ENCODE measurements around the gene MACROD1.

Gene MACROD1

DNA sequence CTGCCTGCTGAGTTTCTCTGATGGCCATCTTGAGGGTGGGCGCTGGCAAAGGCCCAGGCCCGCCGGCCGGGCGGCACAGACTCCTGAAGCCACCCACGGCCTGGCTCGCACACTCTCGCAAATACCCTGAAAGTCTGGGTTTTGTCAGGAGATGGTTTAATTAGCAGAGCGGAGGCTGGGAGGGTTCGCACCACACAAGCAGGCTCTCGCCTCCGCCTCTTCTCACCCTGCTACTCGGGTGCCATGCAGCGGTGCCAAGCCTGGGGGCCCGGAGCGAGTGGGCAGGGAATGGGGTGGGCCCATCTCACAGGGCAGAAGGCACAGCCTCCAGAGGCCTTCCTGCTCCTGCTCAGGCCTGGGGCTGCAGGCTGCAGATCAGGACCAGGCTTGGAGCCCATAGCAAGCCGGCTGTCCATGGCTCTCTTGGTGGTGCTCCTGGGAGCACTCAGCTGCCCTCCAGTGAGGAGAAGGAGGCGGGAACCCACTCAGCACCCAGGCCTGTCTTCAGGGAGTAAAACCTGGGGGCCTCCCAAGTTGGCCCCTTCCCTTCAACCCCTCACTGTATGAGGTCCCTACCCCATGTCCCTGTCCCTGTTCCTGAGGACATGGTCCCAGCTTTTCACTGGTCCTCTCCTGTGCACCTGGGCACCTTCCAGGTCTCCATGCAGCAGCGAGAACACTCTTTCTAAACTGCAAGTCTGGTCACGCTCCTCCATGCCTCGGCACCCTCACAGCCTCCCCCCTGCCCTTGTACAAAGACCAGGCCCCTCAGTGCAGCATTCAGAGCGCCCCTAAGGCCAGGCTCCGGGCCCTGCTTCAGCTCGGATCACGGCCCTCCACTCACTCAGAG, 68.2 kb downstream of the MACROD1 start:
- no peak for FAIRE-seq
- no peak for DNase-seq (ENCODE audit: extremely low spot score, insufficient read length, low read depth)

- no peak for DNase-seq (ENCODE audit: extremely low spot score, insufficient read length, low read depth)
- FAIRE-seq: no peak
Measured at GRCh38 chr11:64096835-64097234, 69.1 kb downstream of the MACROD1 start.

DNA sequence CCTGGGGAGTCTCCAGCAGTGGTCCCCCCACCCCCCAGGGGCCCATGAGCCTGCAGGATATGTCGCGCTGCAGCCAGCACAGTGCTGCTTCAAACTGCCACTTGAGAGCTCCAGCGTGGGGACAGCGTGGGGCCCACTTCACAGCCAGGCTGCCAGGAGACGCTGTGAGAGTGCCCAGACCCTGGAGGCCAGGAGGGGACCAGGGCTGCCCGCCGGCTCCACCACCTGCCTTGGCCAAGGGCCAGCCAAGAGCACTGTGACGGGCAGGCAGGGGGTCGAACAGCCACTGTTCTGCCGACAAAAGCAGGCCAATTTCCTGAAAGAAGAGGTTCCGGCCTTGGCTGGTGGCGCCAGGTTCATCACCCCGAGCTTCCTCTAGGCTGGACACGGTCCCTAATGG, 70.0 kb downstream of the MACROD1 start:
- FAIRE-seq (no peak), DNase-seq (ENCODE audit: extremely low spot score, insufficient read length, low read depth) (no peak)

- DNase-seq (ENCODE audit: extremely low spot score, insufficient read length, low read depth) (no peak), FAIRE-seq (no peak)
Measured at GRCh38 chr11:64095273-64095817, 70.6 kb downstream of the MACROD1 start.

- DNase-seq (ENCODE audit: extremely low spot score, insufficient read length, low read depth) (no peak), FAIRE-seq (no peak)
Measured at GRCh38 chr11:64094463-64095260, 71.3 kb downstream of the MACROD1 start.

GRCh38 chr11:64093233-64094039, 72.5 kb downstream of the MACROD1 start:
- no peak for FAIRE-seq
- no peak for DNase-seq (ENCODE audit: extremely low spot score, insufficient read length, low read depth)

GRCh38 chr11:64092761-64093136, 73.2 kb downstream of the MACROD1 start:
- FAIRE-seq (no peak), DNase-seq (ENCODE audit: extremely low spot score, insufficient read length, low read depth) (no peak)

DNA sequence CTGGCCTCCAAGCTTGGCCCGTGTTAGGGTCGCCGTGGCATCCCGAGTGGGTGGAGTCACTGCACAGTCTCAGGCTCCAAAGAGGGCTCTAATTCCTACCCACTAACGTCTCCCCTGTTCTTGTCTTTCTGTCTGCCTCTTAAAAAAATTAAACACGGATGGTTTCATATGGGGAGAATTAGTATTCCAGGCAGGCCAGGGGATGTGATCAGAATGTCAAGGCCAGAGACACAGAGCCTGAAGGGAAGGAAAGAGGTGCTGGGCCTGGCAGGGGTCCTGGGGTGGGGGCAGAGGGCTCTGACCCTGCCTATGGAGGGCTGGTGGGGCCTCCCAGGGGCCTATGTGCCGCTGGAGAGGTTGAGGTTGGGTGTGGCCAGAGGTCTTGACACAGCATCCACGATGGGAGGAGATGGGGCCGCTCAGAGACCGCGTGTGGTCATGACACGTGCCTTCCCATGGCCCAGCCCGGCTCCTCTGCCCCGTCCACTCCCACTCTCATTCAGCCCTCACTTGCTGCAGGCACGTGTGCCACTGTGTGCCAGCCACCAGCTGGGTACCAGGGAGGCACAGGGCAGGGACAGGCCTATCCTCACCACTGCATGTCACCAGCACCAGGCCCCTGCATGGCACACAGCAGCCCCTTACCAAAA, 73.7 kb downstream of the MACROD1 start:
- no peak for FAIRE-seq
- DNase-seq (ENCODE audit: extremely low spot score, insufficient read length, low read depth): no peak

GRCh38 chr11:64090806-64091516, 75.0 kb downstream of the MACROD1 start:
- no peak for FAIRE-seq
- no peak for DNase-seq (ENCODE audit: extremely low spot score, insufficient read length, low read depth)

DNA sequence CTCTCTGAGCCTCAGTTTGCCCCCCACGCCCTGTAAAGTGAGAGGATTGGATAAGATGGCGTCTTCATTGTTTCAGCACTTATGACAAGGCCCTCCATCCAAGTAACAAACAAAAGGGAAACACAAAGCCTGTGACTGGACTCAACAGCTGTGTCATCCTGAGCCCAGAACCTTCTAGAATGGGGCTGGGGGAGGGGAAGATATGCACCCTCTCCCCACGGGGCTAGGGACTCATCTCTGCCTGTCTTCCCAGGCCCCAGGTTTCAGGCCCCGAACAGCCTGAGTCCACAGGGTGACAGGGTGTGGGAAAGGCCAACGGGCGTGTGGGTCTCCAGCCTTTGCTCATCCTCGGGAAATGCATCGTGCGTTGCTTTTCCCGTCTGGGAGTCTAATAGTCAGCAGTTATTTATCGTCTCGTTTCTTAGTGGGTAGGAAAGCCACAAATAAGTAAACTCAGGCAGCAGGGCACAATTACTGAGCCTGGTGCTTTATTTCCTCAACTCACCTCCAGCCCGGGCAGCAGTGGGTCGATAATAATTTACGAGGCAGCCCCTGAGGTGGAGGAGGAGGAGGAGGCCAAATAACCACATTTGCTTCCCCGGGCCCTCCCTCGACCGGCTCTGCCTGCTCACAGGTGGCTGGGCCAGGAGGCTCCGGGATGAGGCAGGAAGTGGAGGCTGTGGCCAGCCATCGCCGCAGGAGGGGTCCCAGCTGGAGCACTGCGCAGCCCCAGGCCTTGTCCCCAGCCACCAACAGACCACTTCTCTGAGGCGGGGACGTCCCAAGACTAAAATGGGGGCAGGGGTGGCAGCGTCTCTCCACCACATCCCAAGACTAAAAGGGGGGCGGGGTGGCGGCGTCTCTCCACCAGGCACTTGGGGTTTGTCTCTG, 75.8 kb downstream of the MACROD1 start:
- FAIRE-seq (no peak), DNase-seq (ENCODE audit: extremely low spot score, insufficient read length, low read depth) (no peak)

GRCh38 chr11:64089493-64089892, 76.4 kb downstream of the MACROD1 start:
- no peak for DNase-seq (ENCODE audit: extremely low spot score, insufficient read length, low read depth)
- FAIRE-seq: no peak

- DNase-seq (ENCODE audit: extremely low spot score, insufficient read length, low read depth): no peak
- no peak for FAIRE-seq
Measured at GRCh38 chr11:64089027-64089360, 76.9 kb downstream of the MACROD1 start.

DNA sequence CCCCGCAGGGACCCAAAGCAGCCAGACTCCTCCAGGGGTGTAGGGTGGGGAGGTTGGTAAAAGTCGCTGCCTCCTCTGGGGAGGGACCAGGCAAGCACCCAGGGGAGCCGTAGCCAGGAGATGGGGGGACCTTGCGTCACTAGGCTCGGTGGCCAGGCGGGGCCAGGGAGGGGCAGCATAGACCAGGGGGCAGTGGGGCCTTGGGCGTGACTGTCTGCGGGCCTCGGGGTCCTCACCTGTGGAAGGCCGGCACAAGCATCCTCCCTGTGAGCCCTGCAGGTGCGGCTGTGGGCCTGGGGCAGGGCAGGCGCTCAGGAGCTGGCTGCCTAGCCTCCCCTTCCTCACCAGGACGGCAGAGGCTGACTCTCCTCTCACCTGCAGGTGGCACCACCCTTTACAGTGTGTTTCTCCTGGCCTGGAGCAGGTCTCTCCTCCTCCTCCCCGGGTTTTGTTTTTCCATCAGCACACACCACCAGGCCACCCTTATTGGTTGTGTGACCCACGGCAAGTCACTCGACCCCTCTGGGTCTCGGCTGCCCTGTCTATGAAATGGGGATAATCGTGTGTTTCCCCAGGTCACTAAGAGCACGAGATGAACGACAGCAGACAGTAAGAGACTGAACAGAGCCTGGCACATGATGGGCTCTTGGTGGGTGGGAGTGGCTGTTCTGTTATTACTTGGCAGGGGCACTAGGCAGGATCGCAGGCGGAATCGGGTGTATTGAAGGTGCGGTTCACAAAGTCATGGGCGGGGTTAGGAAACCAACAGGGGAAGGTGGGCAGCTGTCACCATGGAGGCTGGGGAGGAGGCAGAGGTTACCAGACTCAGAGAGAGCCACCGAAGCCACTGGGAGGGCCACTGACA, 77.5 kb downstream of the MACROD1 start:
- DNase-seq (ENCODE audit: extremely low spot score, insufficient read length, low read depth): no peak
- FAIRE-seq: no peak

DNA sequence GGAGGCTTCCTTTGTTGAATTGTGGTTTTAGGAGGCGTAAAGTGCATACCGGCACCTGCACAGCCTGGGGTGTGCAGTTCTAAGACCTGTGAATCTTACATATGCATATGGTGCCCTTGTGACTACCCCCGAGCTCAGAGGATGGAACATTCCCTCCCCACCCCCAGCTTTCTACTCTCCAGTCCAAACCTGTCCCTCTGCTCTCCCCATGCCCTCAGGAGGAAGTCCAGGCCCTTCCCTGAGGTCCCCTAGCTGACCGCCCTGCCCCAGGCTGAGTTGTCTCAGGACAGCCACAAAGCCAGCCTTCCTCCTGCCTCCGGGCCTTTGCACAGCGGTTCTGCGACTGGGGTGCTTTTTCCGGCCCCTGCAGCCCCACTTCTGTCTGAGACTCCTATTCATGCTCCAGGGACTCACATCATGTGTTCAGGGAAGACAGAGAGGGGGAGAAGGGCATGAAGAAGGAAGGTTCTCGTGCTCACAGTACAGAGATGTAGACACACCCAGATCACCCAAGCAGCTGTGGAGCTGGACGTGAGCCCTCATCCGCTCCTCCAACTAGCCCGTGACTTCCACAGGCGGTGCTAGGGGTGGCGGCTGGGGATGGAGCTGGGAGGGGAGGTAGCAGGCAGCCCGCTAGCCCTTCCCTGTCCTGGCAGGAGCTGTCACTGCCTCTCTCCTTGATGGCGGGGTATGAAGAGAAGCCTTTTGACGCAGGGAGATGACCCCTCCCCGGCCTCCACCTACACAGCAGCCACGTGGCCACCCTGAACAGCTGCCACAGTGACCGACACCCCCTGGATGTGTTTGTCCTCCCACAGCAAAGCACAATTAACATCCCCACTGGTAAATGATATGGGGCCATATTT, 79.4 kb downstream of the MACROD1 start:
- FAIRE-seq (no peak), DNase-seq (ENCODE audit: extremely low spot score, insufficient read length, low read depth) (no peak)

GRCh38 chr11:64085906-64086257, 80.0 kb downstream of the MACROD1 start:
- no peak for FAIRE-seq
- DNase-seq (ENCODE audit: extremely low spot score, insufficient read length, low read depth): no peak

DNA sequence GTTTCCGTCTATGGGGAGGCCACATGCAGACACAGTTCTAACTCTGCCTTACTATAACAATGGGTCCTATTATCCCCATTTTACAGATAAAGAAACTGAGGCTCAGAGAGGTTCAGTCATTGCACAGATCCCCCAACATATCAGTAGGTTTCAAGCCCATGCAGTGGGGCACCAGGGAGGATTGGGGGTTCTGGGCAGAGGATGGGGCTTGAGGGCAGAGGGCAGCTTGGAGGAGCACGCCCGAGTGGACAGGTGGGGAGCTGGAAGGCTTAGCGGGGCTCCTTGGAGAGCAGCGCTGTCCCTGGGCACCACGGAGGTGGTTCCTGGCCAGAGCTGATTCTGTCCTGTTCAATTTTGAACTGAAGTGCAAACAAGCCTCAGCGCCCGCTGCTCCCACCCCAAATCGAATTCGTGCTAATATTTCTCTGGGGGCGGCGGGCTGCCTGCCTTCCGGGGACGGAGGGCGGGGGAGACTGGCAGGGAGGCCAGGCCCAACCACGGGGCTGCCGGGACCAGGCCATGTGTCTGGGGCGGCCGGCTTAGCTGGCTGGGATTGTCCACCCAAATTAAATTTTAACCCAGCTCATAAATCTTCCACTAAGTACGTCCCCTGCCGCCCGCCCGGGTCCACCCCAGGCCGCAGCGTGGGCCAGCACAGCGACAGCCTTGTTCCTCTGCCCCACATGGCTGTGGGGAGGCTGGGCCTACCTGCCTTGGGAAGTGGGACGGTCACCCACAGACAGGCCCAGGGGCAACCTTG, 80.8 kb downstream of the MACROD1 start:
- FAIRE-seq (no peak), DNase-seq (ENCODE audit: extremely low spot score, insufficient read length, low read depth) (no peak)

Measured in GM18507 (cell line).